Panc1 (cell line): ENCODE measurements around the gene TEN1. TPM values are rescaled to one million over a fixed set of nuclear protein-coding genes. Genes with fewer than 3 reads are reported as not detected.

ENCODE experiments used
- ATAC-seq: fragments of 200-7000 bp; cut with Tn5 transposase; 2 replicates; pipeline ENCODE4 v1.9.1; 2020; ENCODE audit warnings: mild to moderate bottlenecking, moderate library complexity
- BruUV-seq: library from RNA; stranded (reverse); fragments of 400-500 nt; replicated peaks from 2 replicates; lab custom pipeline; 2021; lab: Mats Ljungman, UMichigan
- CTCF ChIA-PET: fragments of 300-600 bp; sonication (Branson Sonifier 250); formaldehyde crosslinking; loops from one replicate; lab custom pipeline; 2022; ENCODE audit warnings: antibody characterized with exemption; lab: Charles Lee
- POLR2A ChIA-PET: fragments of 300-600 bp; sonication (Branson Sonifier 250); formaldehyde crosslinking; loops from one replicate; lab custom pipeline; 2022; ENCODE audit warnings: antibody characterized with exemption; lab: Charles Lee
- DNase-seq: peaks from one replicate; pipeline ENCODE4 v3.0.0-alpha.2; 2010; ENCODE audit warnings: low read depth, low spot score
- H3K27ac ChIP-seq: 2 replicates; pipeline ENCODE4 v1.5.1; 2011; ENCODE audit warnings: mild to moderate bottlenecking, low read length, inconsistent platforms
- H3K27me3 ChIP-seq: fragments of 200-500 bp; sonication (Bioruptor generic); 2 replicates; pipeline ENCODE4 v1.6.0; 2014; ENCODE audit warnings: low read length, inconsistent platforms; ENCODE audit not compliant: control insufficient read depth, insufficient read depth
- H3K36me3 ChIP-seq: fragments of 200-500 bp; sonication (Bioruptor generic); 2 replicates; pipeline ENCODE4 v1.5.1; 2014; ENCODE audit warnings: inconsistent platforms, mild to moderate bottlenecking, low read length, moderate library complexity; ENCODE audit not compliant: control insufficient read depth, insufficient read depth
- H3K4me1 ChIP-seq: 2 replicates; pipeline ENCODE4 v1.5.1; 2011; ENCODE audit warnings: inconsistent platforms, mild to moderate bottlenecking, low read length, moderate library complexity; ENCODE audit not compliant: control insufficient read depth, insufficient read depth
- H3K4me3 ChIP-seq, 2 experiments: 2 replicates each; pipeline ENCODE4 v1.5.1; 2011 to 2012; ENCODE audit warnings: low read depth in 2 of 2, low read length in 2 of 2, mild to moderate bottlenecking in 2 of 2, inconsistent platforms in 1 of 2, moderate library complexity in 1 of 2
- H3K9me3 ChIP-seq: fragments of 200-500 bp; sonication (Bioruptor generic); 2 replicates; pipeline ENCODE4 v1.5.1; 2014; ENCODE audit warnings: low read depth, mild to moderate bottlenecking, inconsistent platforms, low read length, moderate library complexity; ENCODE audit not compliant: control insufficient read depth, insufficient read depth
- CTCF ChIP-seq: fragments of 450-650 bp; IDR thresholded peaks from 2 replicates; pipeline ENCODE4 v1.5.1; 2017; ENCODE audit warnings: mild to moderate bottlenecking
- POLR2AphosphoS5 ChIP-seq: IDR thresholded peaks from 2 replicates; pipeline ENCODE4 v1.6.1; 2012; ENCODE audit warnings: mild to moderate bottlenecking, low read depth, low read length, moderate library complexity
- REST ChIP-seq, 2 experiments: IDR thresholded peaks; 2 replicates each; pipeline ENCODE4 v1.6.1; 2011 to 2012; ENCODE audit warnings: low read depth in 2 of 2, control low read depth in 1 of 2, low read length in 1 of 2, mild to moderate bottlenecking in 1 of 2, moderate library complexity in 1 of 2; ENCODE audit not compliant: insufficient read depth in 1 of 2
- SIN3A ChIP-seq: IDR thresholded peaks from 2 replicates; pipeline ENCODE4 v1.6.1; 2012; ENCODE audit warnings: low read depth, mild to moderate bottlenecking, low read length, moderate library complexity, borderline replicate concordance; ENCODE audit not compliant: insufficient read depth
- TCF7L2 ChIP-seq: IDR thresholded peaks from 2 replicates; pipeline ENCODE4 v1.6.1; 2011; ENCODE audit warnings: mild to moderate bottlenecking, low read depth, low read length, inconsistent platforms
- in situ Hi-C: cut with HindIII; loops from 2 replicates; pipeline ENCODE4 v1.10.0; 2016; ENCODE audit warnings: low sequenced_read_pairs, low pct_unique_long_range_greater_than_20kb
- intact Hi-C: fragments of 100-400 bp; cut with micrococcal nuclease; formaldehyde crosslinking; loops from one replicate; pipeline ENCODE4 v1.10.0; 2022; ENCODE audit not compliant: unreplicated experiment
- total RNA-seq: library from RNA; stranded (reverse); gene quantifications from one replicate; pipeline ENCODE4 v1.2.1, GENCODE V29; 2021; ENCODE audit not compliant: unreplicated experiment

TEN1 gene
- total RNA-seq, 1 experiment from 2014 or later: 41.3 TPM

DNA sequence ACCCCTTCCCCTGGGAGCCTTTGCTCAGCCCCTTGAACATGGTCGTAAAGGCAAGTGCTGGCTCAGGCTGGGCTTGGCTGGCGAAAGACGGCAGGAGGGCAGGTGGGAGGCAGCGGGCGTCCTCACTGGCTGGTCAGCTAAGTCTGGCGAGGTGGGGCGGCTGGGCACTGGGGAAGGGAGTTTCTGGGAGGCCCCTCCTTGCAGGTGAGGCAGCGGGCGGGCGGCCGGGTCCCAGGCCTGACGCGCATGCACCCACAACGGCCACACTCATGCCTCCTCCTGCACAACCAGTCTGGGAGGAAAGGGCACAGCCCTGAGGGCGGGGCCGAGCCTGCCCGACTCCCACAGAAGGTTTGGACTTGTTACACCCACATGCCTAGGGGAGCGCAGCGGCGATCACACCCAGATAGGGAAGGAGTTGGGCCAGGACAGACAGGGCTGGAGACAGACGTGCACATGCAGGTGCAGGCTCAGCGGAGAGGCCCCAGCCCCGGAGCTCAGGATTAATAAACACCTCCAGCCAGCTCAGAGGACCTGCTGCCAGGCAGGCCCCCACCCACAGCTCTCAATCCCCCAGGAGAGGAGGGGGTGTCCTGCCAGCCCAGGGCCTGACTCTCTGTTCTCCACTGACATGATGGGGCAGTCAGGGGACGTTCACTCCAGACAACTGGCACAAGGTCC lies 48.3 kb downstream of the TEN1 start, which contains the start of gene EVPL:
EVPL (minus strand) TSS at position 148 of the 681 bp plus-strand sequence; CDS start at position 40, 108 bp downstream.
- intact Hi-C loops: no loop called here
- Histone ChIP-seq H3K27ac (peak within 1 kb of the TSS; percentile 84), H3K9me3 (no peaks in the 10 kb centered on the region), H3K27me3 (no peaks in the 10 kb centered on the region), H3K36me3 (peaks cover 3% of the 10 kb centered on the region), H3K4me3 (peak within 1 kb of the TSS; percentile 59 to 63), H3K4me1 (peaks cover 27% of the 10 kb centered on the region)
- in situ Hi-C loops: no loop called here
- TF ChIP-seq POLR2AphosphoS5 (0 out of 2 replicates have a peak, but pooled peaks have one; percentile 25), CTCF (no peak)
- no TSS peak for BruUV-seq
- POLR2A ChIA-PET: interaction anchor here (0.5 kb wide), 1 partner anchor 242 kb away, joined by 3 read pairs; no protein-coding TSS in a partner anchor
- DNase-seq: no peak
- ATAC-seq: peak; percentile 93
- CTCF ChIA-PET: interaction anchor here (0.9 kb wide), 1 partner anchor 13 kb away, joined by 3 read pairs; no protein-coding TSS in a partner anchor

DNA sequence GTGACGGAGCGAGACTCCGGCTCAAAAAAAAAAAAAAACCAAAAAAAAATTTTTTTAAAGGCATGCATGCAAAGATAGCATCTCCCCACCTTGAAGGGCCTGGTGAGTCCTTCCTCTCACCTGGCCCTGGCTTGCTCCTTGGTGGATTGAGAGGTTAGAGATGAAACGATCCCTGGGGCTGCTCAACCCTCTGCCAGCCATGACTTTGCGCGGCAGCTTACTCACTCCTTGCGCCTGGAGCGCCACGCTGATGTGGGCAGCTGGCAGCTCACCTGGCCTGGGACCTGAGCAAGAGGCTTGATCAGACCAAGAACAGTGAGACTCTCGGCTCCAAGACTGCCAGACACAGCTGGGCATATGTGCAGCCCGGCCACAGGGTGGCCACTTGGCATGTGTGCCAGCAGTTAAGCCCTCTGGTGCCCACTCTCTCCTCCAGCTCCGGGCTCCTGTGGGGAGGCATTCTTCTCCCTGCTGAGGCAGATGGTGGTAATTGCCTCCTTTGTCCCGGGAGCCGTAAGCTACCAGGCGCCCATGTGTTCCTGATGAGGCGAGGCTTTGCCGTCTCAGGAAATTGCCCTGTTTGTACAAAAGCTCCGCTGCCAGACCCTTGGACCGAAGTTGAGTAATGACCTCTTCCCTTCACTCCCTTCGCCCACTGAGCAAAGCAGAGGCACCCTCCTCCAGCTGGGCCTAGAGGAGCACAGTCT lies 53.2 kb downstream of the TEN1 start:
- no TSS peak for BruUV-seq
- H3K27ac ChIP-seq: no peak overlapping the region
- ChIA-PET CTCF (interaction anchor here (0.7 kb wide), 1 partner anchor 1189 kb away, joined by 6 read pairs; no protein-coding TSS in a partner anchor), POLR2A (interaction anchor here (0.6 kb wide), 1 partner anchor 21 kb away, joined by 3 read pairs; no protein-coding TSS in a partner anchor)
- no peaks in the 10 kb centered on the region for H3K36me3 ChIP-seq
- TF ChIP-seq TCF7L2 (no peak), REST (IDR thresholded peaks at IDR 0.05; ENCODE audit: insufficient read depth in 1 of 2, low read depth in 2 of 2, low read length in 1 of 2) (no peak), POLR2AphosphoS5 (no peak), CTCF (no peak), SIN3A (no peak)
- intact Hi-C loops: no loop called here
- in situ Hi-C loops: no loop called here
- no peaks in the 10 kb centered on the region for H3K9me3 ChIP-seq
- H3K4me1 ChIP-seq: peaks cover 27% of the 10 kb centered on the region
- ATAC-seq: no peak
- H3K27me3 ChIP-seq: no peaks in the 10 kb centered on the region
- DNase-seq: no peak
- H3K4me3 ChIP-seq: no peak overlapping the region
